Colonic mucosa (tissue), 4 donors: ENCODE data around the gene CPXM2. TPM values are rescaled to one million over a fixed set of nuclear protein-coding genes. Genes with fewer than 3 reads are reported as not detected.

Experiments
- DNase-seq: peaks from one replicate; pipeline ENCODE4 v3.0.0-alpha.2; 2020
- H3K27ac ChIP-seq: fragments of 200-600 bp; one replicate; pipeline ENCODE4 v1.8.0; 2021
- H3K27me3 ChIP-seq: fragments of 200-600 bp; one replicate; pipeline ENCODE4 v1.8.0; 2021
- H3K36me3 ChIP-seq: fragments of 200-600 bp; one replicate; pipeline ENCODE4 v1.8.0; 2021
- H3K4me1 ChIP-seq: fragments of 200-600 bp; one replicate; pipeline ENCODE4 v1.8.0; 2021; ENCODE audit warnings: mild to moderate bottlenecking
- H3K4me3 ChIP-seq: fragments of 200-600 bp; one replicate; pipeline ENCODE4 v1.8.0; 2021
- H3K9ac ChIP-seq, 2 donors: one replicate each; pipeline ENCODE4 v1.7.0; 2013; ENCODE audit warnings: control low read depth in 2 of 2, low read depth in 2 of 2, low read length in 2 of 2
- H3K9me3 ChIP-seq: fragments of 200-600 bp; one replicate; pipeline ENCODE4 v1.8.0; 2021
- intact Hi-C: fragments of 100-400 bp; cut with DNase I; formaldehyde crosslinking; loops from one replicate; pipeline ENCODE4 v1.14.1; 2022
- total RNA-seq, 2 donors: library from RNA; stranded (reverse); fragmentation: NEBNext Ultra II Directional in 1 of 2; extraction: Animal tissue kit (Norgen Biotek cat#: 25700) in 1 of 2; gene quantifications; one replicate each; pipeline ENCODE4 v1.2.1, GENCODE V29; 2021
- TF ChIP-seq, protein P1 (sequence below): fragments of 200-600 bp; IDR thresholded peaks from one replicate; pipeline ENCODE4 v1.8.0; 2022; ENCODE audit warnings: antibody characterized with exemption, mild to moderate bottlenecking
- donor health status: healthy.
- donor health status: DM: no; HTN: no; CAD: no.
- donor health status: DM: no; HTN: no; CAD: no.

Gene CPXM2
- total RNA-seq, 2 donors from 2014 or later: 5.8 to 12.9 TPM

DNA sequence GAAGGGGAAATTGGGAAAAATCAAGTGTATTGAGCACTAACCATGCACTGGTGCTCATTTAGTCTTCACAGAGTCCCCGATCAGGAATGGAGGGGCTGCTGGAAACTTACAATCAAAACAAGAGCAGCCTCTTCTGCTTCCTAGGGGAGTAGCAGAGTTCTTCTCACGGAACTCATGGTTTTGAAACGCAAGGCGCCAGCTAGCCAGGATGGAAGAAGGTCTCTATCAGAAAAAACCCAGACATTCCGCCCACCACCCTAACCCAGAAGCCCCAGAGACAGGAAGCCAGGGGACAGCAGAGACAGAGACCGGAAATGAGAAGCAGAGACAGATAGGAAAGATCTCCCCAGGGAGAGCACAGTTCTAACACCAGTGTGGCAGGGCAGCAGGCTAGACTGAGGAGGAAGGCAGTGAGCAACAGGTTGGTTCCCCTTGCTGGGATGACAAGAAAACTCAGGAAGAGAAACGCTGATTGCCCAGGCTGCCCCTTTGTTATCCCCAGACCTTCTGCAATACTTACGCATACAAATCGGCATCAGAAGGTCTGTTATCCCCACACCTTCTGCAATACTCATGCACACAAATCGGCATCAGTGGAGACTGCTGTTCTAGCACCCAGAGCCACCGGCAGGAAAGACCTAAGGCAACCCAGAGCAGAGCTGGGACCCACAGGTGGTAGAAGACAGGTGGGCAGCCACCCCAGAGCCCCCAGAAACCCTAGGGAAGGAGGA, 99.2 kb downstream of the CPXM2 start:
- TF ChIP-seq, protein P1, sequence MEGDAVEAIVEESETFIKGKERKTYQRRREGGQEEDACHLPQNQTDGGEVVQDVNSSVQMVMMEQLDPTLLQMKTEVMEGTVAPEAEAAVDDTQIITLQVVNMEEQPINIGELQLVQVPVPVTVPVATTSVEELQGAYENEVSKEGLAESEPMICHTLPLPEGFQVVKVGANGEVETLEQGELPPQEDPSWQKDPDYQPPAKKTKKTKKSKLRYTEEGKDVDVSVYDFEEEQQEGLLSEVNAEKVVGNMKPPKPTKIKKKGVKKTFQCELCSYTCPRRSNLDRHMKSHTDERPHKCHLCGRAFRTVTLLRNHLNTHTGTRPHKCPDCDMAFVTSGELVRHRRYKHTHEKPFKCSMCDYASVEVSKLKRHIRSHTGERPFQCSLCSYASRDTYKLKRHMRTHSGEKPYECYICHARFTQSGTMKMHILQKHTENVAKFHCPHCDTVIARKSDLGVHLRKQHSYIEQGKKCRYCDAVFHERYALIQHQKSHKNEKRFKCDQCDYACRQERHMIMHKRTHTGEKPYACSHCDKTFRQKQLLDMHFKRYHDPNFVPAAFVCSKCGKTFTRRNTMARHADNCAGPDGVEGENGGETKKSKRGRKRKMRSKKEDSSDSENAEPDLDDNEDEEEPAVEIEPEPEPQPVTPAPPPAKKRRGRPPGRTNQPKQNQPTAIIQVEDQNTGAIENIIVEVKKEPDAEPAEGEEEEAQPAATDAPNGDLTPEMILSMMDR: no peak
- intact Hi-C loops: no loop called here
- Histone ChIP-seq H3K4me1 (no peaks in the 10 kb centered on the region), H3K27me3 (no peaks in the 10 kb centered on the region), H3K9me3 (no peaks in the 10 kb centered on the region), H3K4me3 (no peak overlapping the region), H3K36me3 (no peaks in the 10 kb centered on the region), H3K9ac (no peak overlapping the region), H3K27ac (no peak overlapping the region)
- DNase-seq: peak; percentile 7

DNA sequence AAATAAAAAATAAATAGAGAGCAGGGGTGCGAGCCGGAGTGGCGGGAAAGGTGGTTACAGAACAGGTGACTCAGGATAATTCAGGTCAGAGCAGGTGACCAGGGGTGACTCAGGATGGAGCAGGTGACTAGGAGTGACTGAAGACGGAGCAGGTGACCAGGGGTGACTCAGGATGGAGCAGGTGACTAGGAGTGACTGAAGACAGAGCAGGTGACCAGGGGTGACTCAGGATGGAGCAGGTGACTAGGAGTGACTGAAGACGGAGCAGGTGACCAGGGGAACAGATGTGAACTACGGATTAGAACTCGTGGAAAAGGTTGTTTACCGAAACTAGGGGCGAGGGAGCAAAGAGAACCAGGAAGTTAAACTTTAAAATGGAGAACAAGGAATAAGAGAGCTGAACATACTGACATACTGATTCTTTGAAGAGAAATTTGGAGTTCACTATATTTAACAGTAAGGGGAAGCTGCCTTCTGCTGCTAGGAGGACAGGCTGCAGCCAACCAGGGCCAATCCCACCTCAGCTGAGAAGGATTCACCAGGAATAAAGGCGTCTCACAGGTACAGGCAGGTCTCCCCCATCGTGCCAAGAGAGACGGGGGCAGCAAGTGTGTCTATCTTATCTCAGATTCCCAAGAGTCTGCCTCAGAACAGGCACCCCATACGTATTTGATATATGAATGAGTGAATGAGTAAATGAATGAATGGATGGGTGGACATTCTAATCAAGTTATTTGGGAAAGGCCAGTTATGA, 101.3 kb downstream of the CPXM2 start:
- no peaks in the 10 kb centered on the region for H3K9me3 ChIP-seq
- H3K36me3 ChIP-seq: no peaks in the 10 kb centered on the region
- TF ChIP-seq, protein P1: no peak
- H3K4me1 ChIP-seq: no peaks in the 10 kb centered on the region
- no peak overlapping the region for H3K9ac ChIP-seq
- no peaks in the 10 kb centered on the region for H3K27me3 ChIP-seq
- intact Hi-C loops: no loop called here
- no peak overlapping the region for H3K4me3 ChIP-seq
- H3K27ac ChIP-seq: no peak overlapping the region
- DNase-seq: peak; percentile 15

- no peak overlapping the region for H3K4me3 ChIP-seq
- no peaks in the 10 kb centered on the region for H3K9me3 ChIP-seq
- H3K27me3 ChIP-seq: no peaks in the 10 kb centered on the region
- TF ChIP-seq, protein P1: no peak
- H3K9ac ChIP-seq: no peak overlapping the region
- intact Hi-C loops: no loop called here
- H3K27ac ChIP-seq: no peak overlapping the region
- H3K4me1 ChIP-seq: no peaks in the 10 kb centered on the region
- H3K36me3 ChIP-seq: no peaks in the 10 kb centered on the region
- DNase-seq: peak; percentile 7
These were observed 102.6 kb downstream of the CPXM2 start for GRCh38 chr10:123788981-123789380.

DNA sequence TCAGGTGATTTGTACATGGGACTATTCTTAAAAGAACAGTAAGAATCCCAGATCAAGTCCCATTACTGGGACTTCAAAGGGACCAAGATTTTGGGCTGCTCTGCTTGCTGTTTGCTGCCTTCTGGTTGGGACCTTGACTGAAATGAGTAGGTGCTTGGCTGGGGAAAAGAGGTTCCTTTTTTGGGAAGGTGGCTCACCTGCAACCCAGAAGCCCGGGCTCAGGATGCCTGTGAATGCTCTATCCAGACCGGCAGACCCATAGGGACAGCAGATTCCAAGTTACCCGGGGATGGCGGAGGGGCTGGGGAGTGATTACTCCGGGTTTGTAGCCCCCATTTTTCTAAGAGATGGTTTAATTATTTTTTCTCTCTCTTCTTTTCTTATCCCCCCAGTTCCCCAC, 104.0 kb downstream of the CPXM2 start:
- no peaks in the 10 kb centered on the region for H3K36me3 ChIP-seq
- H3K27me3 ChIP-seq: no peaks in the 10 kb centered on the region
- TF ChIP-seq, protein P1: no peak
- no peak overlapping the region for H3K4me3 ChIP-seq
- intact Hi-C loops: no loop called here
- DNase-seq: peak; percentile 10
- no peaks in the 10 kb centered on the region for H3K9me3 ChIP-seq
- H3K27ac ChIP-seq: no peak overlapping the region
- H3K4me1 ChIP-seq: no peaks in the 10 kb centered on the region
- H3K9ac ChIP-seq: no peak overlapping the region

DNA sequence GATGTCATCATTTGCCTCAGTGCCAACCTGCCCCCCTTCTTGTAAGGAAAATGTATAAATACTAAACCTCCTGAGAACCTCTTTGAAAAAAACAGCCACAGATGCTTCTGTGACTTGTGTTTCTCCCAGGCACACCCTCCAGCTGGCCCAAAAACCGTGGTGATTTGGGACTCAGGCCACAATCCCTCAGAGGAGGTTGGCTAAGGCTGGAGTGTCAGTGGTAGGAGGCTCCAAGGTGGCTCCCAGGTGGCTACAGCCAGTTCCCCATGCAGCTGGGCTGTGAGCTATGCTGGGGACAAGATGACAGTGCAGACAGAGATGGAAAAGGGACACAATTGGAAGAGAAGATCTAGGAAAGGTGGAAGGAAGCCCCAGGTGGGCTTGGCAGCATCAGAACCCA, 104.7 kb downstream of the CPXM2 start:
- peak; percentile 7 for DNase-seq
- Histone ChIP-seq H3K27ac (no peak overlapping the region), H3K27me3 (no peaks in the 10 kb centered on the region), H3K9me3 (no peaks in the 10 kb centered on the region), H3K36me3 (no peaks in the 10 kb centered on the region), H3K9ac (no peak overlapping the region), H3K4me1 (no peaks in the 10 kb centered on the region), H3K4me3 (no peak overlapping the region)
- intact Hi-C loops: no loop called here
- TF ChIP-seq, protein P1: no peak
